ENCODE data around the gene MRPS34.

MRPS34 gene

GRCh38 chr16:1727651-1728624 is 45.0 kb downstream of the MRPS34 start:
- TF ChIP-seq SIN3A (IDR thresholded peaks at IDR 0.05; ENCODE audit: borderline replicate concordance, insufficient read depth, low read length) (no peak), FOXP2 (optimal IDR thresholded peaks at IDR 0.05; ENCODE audit: borderline replicate concordance, extremely low read depth, extremely low read length, insufficient read depth) (no peak), REST (IDR thresholded peaks at IDR 0.05; ENCODE audit: insufficient read depth in 1 of 2, low read depth in 2 of 2, low read length in 2 of 2) (no peak), POLR2AphosphoS5 (IDR thresholded peaks at IDR 0.05; ENCODE audit: low read depth, low read length) (no peak), TAF1 (IDR thresholded peaks at IDR 0.05; ENCODE audit: borderline replicate concordance, insufficient read depth, low read length) (no peak)

- no peak for TF ChIP-seq SIN3A (IDR thresholded peaks at IDR 0.05; ENCODE audit: borderline replicate concordance, insufficient read depth, low read length)
- no peak for TF ChIP-seq REST (IDR thresholded peaks at IDR 0.05; ENCODE audit: insufficient read depth in 1 of 2, low read depth in 2 of 2, low read length in 2 of 2)
- TF ChIP-seq TAF1 (IDR thresholded peaks at IDR 0.05; ENCODE audit: borderline replicate concordance, insufficient read depth, low read length): no peak
- no peak for TF ChIP-seq FOXP2 (optimal IDR thresholded peaks at IDR 0.05; ENCODE audit: borderline replicate concordance, extremely low read depth, extremely low read length, insufficient read depth)
- TF ChIP-seq POLR2AphosphoS5 (IDR thresholded peaks at IDR 0.05; ENCODE audit: low read depth, low read length): no peak
Observed at GRCh38 chr16:1726661-1727502, 46.1 kb downstream of the MRPS34 start.

- TF ChIP-seq TAF1 (IDR thresholded peaks at IDR 0.05; ENCODE audit: borderline replicate concordance, insufficient read depth, low read length) (no peak), SIN3A (IDR thresholded peaks at IDR 0.05; ENCODE audit: borderline replicate concordance, insufficient read depth, low read length) (no peak), REST (IDR thresholded peaks at IDR 0.05; ENCODE audit: insufficient read depth in 1 of 2, low read depth in 2 of 2, low read length in 2 of 2) (no peak)
Observed at GRCh38 chr16:1724491-1724890, 48.4 kb downstream of the MRPS34 start.

GRCh38 chr16:1723450-1724147 is 49.3 kb downstream of the MRPS34 start:
- TF ChIP-seq SIN3A (IDR thresholded peaks at IDR 0.05; ENCODE audit: borderline replicate concordance, insufficient read depth, low read length) (no peak), TAF1 (IDR thresholded peaks at IDR 0.05; ENCODE audit: borderline replicate concordance, insufficient read depth, low read length) (no peak), FOXP2 (optimal IDR thresholded peaks at IDR 0.05; ENCODE audit: borderline replicate concordance, extremely low read depth, extremely low read length, insufficient read depth) (no peak), REST (IDR thresholded peaks at IDR 0.05; ENCODE audit: insufficient read depth in 1 of 2, low read depth in 2 of 2, low read length in 2 of 2) (no peak), POLR2AphosphoS5 (IDR thresholded peaks at IDR 0.05; ENCODE audit: low read depth, low read length) (no peak)
